IPS-NIHi7 (cell line): Measurements from ENCODE around the gene WIPF2.
"Not testable (repeated sequence)": the region's sequence is repeated elsewhere in the genome, so short reads cannot be mapped to it uniquely, and the experiment has no call there.

ENCODE experiments used
- DNase-seq: peaks from one replicate; pipeline ENCODE4 v3.0.0; 2012; ENCODE audit warnings: mixed read lengths; ENCODE audit errors: extremely low spot score

Gene WIPF2

DNA sequence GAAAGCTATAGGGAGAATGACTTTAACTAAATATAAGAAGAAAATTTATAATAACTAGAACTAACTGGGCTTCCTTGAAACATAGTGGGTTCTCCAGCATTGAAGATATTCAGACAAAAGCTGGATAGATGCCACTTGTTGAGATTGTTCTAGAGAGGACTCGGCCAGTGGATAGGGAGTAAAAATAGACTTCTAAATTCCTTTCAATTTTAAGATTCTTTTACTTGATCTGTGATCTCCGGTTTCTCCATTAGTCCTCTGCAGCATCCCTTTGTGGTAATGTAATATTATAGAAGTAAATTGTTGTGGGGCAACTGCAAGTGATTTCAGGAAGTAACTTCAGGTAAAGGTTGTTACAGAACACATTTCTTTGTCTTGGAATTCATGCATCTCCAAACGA, 79.6 kb downstream of the WIPF2 start:
- DNase-seq: no peak

DNA sequence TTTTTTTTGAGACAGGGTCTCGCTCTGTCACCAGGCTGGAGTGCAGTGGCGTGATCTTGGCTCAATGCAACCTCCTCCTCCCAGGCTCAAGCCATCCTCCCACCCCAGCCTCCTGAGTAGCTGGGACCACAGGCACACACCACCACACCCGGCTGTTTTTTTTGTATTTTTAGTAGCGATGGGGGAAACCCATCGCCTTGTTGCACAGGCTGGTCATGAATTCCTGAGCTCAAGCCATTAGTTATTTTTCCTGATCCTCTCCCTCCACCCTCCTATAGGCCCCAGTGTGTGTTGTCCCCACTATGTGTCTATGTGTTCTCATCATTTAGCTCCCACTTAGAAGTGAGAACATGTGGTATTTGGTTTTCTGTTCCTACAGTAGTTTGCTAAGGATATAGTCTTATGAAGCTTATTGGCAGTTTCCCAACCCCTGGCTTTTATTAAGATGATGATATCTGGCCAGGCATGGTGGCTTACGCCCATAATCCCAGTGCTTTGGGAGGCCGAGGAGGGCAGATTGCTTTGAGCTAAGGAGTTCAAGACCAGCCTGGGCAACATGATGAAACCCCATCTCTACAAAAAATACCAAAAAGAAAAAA, 80.2 kb downstream of the WIPF2 start:
- not testable (repeated sequence) for DNase-seq

DNA sequence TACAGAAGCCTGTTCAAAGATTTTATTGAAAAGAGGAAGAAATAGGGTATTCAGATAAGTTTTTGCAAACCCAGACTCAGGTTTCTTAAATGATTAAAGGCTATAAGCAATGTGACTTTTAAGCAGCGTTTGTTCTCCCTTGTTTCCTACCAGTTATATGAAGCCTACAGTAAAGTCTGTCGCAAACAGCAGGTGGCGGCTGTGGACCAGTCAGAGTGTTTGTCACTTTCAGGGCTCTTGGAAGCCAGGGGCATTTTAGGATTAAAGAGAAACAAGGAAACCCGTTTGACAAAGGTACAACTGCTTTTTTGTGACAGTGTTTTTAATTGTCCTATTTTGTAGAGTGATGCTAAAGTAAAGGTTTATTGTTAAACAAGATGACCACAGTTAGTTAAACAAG, 82.2 kb downstream of the WIPF2 start:
- no peak for DNase-seq

DNA sequence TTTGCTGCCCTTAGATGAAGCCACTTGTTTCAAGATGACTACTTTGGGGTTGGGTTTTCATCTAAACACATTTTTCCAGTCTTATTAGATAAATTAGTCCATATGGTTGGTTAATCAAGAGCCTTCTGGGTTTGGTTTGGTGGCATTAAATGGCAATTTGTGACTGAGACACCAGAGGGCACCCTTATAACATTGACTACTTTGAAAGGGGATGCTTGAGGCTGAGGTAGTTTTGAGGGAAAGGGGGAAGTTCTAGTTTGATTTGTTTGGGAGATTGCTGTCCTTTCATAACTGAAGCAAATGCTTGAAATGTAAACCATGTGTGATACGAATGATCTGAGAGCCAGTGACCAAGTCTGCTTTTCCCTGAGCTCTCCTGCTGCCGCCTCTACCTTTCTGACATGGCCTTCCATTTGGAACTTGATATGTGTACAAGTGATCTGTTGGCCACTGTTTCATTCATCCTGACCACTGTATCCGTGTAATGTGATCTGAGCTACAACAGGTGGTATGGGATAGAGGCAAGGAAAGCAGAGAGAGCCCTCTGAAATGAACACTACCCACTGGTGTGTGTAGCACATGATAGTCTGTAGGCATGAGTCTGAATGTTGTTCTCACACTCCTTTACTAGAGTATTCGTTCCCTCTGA, 84.0 kb downstream of the WIPF2 start:
- DNase-seq: no peak

DNA sequence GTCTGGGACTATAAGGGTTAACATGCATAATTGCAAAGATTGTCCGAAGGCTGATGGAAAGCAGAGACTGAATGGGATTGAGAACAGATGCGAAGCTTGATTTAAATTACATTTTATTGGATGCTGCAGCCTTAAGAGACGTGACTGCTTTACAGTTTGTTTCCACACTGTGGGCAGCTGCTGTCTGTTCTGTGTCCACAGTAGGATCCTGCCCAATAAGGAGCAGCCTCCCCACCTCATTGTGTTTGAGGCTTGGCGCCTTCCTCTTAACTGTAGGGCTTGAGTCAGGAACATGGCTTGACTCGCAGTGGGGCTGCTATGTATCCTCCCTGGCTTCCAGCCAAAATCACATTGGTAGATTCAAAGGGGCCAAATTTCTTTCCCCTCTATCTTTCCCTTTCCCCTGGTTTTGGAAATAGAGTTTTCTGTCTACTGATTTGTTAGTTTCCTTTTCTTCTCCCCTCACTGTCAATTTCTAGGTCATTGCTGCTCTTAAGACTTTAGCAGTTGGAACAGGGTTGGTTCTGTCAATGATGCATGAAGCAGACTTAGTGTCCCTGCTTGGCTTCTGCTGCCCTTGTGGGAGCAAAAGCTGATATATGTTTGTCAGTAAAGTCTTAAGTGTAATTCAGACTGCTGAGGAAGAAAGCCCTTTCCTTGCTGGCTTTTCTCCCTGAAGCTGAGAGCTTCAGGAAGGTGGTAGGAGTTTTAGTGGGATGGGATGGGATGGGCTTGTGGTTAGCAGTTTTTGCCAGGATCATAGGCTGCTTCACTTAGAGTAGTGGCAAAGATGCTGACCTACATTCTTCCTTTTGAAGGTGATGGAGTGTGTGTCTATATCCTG, 84.8 kb downstream of the WIPF2 start:
- DNase-seq: no peak

DNA sequence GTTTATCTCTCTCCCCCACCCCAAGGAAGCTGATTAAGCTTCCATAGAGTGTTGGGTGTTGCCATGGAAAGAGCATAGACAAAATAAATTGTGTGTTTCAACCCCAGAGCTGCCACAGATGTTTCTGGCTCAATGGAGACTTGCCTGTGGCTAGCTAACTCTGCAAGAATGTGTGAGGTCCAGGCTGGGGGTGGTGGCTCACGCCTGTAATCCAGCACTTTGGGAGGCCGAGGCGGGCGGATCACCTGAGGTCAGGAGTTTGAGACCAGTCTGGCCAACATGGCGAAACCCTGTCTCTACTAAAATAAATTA, 85.4 kb downstream of the WIPF2 start:
- DNase-seq: not testable (repeated sequence)

DNA sequence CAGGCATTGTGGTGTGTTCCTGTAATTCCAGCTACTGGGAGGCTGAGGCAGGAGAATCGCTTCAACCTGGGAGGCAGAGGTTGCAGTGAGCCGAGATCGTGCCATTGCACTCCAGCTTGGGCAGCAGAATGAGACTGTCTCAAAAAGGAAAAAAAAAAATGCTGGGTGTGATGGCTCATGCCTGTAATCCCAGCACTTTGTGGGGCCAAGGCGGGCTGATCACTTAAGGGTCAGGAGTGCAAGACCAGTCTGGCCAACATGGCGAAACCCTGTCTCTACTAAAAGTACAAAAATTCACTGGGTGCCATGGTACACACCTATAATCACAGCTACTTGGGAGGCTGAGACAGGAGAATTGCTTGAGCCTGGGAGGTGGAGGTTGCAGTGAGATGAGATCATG, 85.8 kb downstream of the WIPF2 start:
- DNase-seq: not testable (repeated sequence)

DNA sequence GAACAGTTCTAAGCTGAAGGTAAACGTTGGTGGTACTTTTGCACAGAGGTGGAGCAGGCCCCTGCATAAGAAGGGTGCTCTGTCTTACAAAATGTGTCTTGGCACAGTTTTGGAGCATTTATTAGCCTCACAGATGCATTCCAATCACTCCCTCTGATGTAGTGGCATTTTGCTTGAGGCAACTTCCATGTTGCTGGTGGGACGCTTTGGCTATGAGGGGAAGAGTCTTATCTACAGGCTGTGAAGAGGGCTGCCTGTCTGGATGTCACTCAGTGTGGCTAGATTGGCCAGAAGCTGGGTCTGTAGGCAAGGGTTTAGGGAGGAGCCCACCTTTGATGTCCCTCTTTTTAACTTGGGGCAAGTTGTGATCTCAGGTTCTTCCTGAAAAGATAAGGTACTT, 87.3 kb downstream of the WIPF2 start:
- no peak for DNase-seq

DNA sequence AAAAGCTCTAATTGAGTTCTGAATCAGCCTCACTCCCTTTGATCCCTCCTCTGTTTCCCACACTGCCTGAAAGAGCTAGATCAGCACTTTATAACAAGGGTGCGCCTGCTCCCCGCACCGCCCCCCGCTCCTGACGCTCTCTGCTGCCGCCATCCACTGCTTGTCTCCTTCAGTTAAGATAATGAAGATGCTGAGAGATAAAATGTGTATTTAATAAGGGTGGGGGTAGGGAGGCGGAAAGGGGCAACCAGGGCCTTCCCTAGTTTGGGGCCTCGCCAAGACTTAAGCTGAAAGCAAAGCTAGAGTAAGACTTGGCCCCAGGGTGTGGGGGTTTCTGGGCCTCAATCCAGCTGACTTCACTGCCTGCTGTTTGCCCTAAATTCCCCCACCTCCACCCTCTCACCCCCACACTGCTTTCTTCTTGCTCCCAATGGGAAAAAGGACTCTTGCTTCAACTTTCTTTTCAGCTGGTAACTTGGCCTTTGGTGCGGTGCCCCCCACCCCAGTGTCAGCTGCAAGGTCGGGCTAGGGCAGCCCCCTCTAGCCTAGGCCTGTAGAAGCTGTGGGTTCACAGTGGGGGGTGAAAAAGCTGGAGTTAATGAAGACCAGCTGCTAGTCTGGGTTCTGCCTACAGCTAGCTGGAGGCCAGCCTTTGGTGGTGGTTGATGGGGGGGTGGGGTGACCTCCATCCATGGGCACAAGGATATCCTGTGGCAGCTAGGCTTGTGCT, 88.1 kb downstream of the WIPF2 start:
- no peak for DNase-seq

DNA sequence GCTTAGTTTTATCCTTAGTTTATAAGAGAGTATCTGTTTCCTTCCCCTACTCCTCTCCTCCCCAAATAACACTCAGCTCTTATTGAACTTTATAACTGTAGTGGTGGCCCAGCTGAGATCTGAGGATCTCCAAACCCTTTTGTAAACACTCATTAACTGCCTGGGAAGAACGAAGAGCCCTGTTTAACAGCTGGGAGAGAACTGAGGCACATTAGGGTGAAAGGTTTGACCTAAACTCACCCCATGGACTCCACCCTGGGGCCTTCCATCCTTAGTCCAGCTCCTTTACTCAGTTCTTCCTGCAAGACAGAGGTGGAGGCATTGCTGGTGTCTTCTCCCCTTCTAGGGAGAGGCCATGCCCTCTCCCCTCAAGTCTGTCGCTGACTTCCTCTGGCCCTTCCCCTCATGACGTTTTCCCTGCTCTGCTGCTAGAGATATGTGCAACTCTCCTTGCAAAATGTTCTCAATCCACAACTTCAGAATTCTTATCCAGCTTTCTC, 88.7 kb downstream of the WIPF2 start:
- DNase-seq: no peak

DNA sequence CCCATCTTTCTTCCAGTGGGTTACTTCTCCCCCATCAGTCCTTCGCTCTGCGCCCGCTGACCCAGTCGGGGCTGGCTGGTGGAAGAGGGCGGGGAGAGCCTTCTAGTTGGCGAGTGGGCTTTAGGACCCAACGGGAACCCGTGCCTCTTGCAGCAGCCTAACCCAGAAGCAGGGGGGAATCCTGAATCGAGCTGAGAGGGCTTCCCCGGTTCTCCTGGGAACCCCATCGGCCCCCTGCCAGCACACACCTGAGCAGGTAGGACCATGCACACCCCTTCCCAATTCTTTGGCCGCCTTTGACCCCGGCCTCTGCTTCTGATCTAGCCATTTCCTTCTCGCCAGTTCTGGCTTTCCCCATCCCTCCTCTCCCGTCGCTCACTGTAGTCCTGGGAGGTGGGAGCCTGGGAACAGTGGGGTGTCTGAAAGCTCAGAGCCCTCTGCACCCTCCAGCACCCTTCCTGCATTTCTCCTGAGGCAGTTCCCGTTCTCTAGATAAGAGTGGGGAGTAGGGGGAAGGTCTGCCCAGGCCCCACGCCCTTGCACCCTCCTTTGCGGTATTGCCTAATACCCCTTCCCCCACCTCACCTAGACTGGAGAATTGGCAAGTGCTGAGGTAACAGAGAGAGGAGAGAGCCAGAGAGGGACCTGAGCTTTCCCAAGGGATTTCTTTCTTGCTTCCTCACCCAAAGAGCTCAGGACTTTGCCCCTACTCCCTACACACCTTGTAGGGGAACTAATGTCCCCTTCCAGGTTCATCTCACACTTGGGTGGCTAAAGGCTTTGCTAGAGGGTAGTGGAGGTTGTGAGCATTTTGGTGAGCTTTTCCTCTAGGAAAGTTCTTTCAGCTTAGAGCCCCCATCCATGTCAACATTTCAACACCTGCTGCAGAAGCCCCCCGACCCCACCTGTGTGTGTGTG, 90.2 kb downstream of the WIPF2 start, which contains the start of gene RARA:
Gene RARA, plus strand, starts transcription at position 150 of the 918 bp plus-strand sequence. CDS start 22,039 bp downstream, outside the sequence.
- peak; percentile 80 for DNase-seq

DNA sequence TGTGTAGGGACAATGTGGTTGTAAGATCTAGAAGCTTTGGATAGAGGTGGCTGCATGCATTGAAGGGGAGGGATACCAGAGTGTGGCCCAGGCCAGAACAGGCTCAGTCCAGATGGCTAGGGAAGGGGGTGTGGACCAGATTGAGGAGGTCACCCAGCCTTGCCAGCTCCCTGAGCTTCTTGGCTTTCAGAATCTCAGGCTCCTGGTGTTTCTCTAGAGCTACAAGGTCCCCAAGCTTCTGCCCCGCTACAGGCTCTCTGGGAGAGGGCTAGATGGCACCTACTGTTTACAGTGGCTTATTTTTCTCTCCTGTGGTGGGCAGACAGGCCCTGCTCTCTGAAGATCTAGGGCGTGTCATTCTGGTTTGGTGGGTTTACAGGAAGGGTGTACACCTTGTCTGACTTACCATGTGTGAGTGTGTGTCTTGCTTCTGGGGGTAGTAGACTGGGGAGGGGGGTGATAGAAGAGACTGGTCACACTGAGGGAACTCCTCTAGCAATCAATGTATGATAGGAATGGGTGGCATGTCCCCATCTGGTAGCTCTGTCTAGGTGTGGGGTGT, 90.9 kb downstream of the WIPF2 start:
- DNase-seq: no peak

DNA sequence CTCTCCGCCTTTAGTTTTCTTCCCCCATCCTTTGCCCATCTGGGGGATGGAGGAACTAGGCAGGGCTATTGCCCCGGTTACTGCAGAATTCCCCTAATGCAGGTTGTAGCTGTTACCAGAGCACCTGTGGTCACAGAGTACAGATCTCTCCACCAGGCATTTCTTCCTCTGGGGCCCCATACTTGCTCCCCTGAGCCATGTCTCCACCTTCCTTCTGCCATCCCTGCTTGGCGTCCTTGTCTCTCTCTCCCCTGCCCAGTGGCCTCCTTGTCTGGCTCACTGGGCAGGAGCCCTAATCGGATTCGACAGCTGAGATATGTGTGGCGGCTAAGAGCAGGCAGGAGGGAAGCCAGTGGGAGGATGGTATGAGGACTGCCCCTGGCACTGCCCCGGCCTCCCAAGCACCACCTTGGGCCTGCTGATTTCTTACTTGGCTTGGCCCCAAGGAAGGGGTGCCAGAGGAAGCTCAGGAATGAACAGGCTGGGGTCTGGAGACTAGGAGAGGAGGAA, 91.8 kb downstream of the WIPF2 start:
- DNase-seq: no peak

DNA sequence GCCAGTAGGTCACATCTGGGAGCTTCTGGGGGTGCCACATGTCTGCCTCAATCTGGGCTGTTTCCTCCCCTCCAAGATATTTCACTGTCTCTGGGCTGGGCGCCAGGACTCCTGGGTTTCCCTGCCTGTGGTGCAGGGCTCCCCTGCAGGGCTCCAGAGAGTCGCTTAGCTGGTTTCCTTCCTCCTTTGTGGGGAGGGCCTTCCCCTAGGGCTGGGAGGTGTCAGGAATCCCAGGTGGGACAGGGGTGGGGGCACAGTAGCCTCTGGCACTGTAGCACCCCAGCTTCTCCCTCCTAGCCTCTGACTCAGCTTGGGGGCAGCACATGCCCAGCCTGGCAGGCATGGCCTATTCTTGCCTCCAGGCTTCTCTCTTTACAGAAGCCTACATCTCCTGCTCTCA, 92.5 kb downstream of the WIPF2 start:
- no peak for DNase-seq

DNA sequence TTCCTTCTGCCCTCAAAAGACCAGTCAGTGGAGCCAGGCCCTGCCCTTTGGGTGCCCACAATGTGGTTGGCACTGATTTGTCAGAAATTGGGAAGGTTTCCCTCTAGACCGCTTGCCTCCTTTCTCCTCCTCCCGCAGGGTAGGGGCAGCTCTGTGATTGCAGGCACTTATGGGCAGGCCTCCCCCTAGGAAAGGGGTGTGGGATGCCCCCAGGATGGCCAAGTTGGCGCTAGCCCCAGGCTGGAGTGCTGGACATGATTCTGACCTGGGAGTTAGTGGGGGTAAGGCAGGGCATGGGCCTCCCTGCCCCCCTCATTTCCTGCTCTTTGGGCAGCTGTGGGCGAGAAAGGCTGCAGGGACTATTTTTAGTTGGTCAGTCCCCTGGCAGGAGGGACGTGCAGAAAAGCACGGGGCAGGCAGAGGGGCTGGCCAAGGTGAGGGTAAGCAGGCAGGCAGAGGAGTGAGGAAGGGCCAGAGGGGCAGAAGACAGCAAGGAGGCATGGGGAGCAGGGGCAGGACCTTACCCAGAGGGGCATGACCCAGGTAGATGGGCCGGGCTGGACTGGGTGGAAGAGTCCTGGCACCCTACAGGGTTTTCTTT, 93.1 kb downstream of the WIPF2 start:
- DNase-seq: no peak

DNA sequence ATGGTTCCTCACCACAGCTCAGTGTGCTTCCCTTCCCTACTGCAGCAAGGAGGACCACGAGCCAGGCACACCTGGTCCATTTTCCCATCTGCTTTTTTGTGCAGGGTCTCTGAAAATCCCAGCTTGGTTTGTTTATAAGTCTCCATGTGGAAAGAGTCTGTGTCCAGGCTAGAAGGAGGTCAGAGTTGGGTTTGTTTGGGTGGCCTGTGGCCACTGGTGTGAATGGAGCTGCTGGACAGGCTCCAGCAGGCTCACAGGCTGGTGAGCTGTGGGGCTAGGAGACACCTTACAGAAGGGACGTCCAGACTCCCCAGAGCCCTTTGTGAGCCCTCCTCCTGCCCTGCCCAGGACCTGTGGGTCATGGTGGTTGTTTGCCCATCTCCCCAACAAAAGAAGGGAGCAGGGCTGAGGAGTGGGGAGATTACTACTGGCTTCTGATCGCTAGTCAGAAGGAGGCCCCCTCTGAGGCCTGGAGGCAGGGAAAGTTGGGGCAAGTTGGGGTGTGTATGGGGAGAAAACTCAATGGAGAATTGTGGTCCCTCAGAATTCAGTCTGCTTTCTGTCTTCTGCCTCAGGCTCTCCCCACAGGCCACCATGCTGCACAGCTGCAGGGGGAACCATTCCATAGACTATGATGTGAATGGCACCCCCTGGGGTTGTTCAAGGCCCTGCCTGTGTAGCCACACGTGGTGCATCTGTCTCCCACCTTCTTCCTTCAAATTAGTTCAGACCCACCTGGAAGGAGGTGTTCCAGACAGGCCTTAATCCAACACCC, 94.0 kb downstream of the WIPF2 start:
- no peak for DNase-seq

DNA sequence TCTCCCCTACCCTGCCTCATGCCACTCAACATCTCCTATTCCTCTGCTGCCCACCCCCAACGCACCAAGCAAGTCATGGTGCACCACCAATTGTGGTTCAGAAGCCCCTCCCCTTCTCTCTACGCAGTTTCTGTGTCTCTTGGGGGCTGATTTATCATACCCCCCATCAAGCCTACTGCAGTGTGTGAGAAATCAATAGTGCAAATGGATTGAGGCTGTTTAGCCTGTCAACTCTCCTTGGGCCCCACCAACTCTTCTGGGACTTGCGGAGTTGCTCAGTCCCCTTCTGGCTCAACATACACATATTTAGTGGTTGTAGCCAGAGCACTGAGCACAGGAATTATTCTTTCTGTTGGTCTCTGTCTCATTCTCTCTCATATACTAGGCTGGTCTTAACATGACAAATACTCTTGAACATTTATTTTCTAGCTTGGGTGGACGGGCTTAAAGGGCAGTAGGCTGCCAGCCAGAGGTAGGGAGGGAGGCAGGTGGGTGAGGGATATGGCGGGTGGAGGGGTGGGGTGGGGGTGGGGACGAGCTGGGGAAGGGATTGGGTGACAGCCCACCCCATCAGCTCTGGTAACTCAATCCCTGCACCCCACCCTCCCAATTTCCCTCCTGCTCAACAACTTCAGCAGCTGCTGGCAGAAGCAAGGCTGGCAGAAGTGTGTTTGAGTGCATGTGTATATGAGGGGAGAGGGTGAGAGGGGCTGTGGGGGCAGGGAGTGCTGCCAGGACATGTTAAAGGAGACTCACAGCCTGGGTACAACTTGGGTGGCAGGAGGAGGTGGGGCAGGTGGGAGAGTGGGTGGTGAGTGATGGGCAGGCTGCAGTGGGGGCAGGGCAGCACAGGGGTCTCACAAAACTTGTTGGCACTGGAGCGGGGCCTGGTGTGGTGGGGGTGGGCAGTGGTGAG, 94.8 kb downstream of the WIPF2 start:
- DNase-seq: no peak

DNA sequence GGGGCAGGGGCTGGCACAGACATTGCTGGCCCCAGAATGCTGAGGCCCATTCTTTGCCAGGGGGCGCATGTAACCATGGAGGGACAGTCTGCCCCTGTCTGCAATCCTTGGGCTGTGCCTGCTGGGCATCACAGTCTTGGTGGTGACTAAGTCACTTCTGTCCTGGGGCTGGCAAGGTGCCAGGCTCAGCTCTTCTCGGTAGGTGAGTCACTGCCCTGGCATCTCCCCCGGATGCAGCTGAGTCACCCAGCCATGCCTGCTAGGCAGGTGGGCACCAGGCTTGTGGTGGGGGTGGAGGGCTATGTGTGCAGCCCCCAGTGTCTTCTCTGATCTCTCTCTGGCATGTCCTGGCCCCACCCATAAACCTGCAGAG, 95.5 kb downstream of the WIPF2 start:
- DNase-seq: no peak
